WTC11 (cell line): ENCODE results near the gene PIK3R2. TPM values are rescaled to one million over a fixed set of nuclear protein-coding genes. Genes with fewer than 3 reads are reported as not detected.

Source experiments
- ATAC-seq: fragments of 200-7000 bp; cut with Tn5 transposase; 2 replicates; pipeline ENCODE4 v1.10.0; 2021; ENCODE audit warnings: mild to moderate bottlenecking, moderate library complexity
- CTCF ChIA-PET: fragments of 300-600 bp; sonication (Branson Sonifier 250); formaldehyde crosslinking; loops from one replicate; lab custom pipeline; 2021; ENCODE audit warnings: antibody characterized with exemption; lab: Charles Lee
- POLR2A ChIA-PET: fragments of 350-600 bp; sonication (Branson Sonifier 250); formaldehyde crosslinking; loops from one replicate; lab custom pipeline; 2021; ENCODE audit warnings: antibody characterized with exemption; lab: Charles Lee
- DNase-seq: peaks from one replicate; pipeline ENCODE4 v3.0.0; 2021; ENCODE audit warnings: low spot score
- H3K27ac Mint-ChIP-seq: 2 replicates; pipeline ENCODE4 v1.8.0; 2021; ENCODE audit warnings: mixed read lengths
- H3K27me3 Mint-ChIP-seq: 2 replicates; pipeline ENCODE4 v1.8.0; 2021; ENCODE audit warnings: low read depth, mild to moderate bottlenecking, moderate library complexity, mixed read lengths
- H3K36me3 Mint-ChIP-seq: 2 replicates; pipeline ENCODE4 v1.8.0; 2021; ENCODE audit warnings: mixed read lengths
- H3K4me1 Mint-ChIP-seq: 2 replicates; pipeline ENCODE4 v1.8.0; 2022; ENCODE audit warnings: mixed read lengths
- H3K4me3 Mint-ChIP-seq: 2 replicates; pipeline ENCODE4 v1.8.0; 2021; ENCODE audit warnings: mild to moderate bottlenecking, moderate library complexity, mixed read lengths
- H3K9me3 Mint-ChIP-seq: 2 replicates; pipeline ENCODE4 v1.8.0; 2021; ENCODE audit warnings: mixed read lengths
- FOXJ3 ChIP-seq: sonication (generic); formaldehyde crosslinking; IDR thresholded peaks from 2 replicates; pipeline ENCODE4 v1.9.0; 2021; ENCODE audit warnings: missing genetic modification reagents, mild to moderate bottlenecking, borderline replicate concordance
- IRF2 ChIP-seq: sonication (generic); formaldehyde crosslinking; IDR thresholded peaks from 2 replicates; pipeline ENCODE4 v1.8.0; 2022; ENCODE audit warnings: low read depth, missing genetic modification reagents, borderline replicate concordance
- NFYB ChIP-seq: sonication (generic); formaldehyde crosslinking; conservative IDR thresholded peaks from 2 replicates; pipeline ENCODE4 v1.8.0; 2022; ENCODE audit warnings: low read depth, missing genetic modification reagents
- SOX15 ChIP-seq: fragments of 250-450 bp; sonication (Bioruptor Pico); IDR thresholded peaks from 2 replicates; pipeline ENCODE4 v1.9.0; 2021; ENCODE audit warnings: mild to moderate bottlenecking
- ZNF138 ChIP-seq: sonication (generic); formaldehyde crosslinking; conservative IDR thresholded peaks from 2 replicates; pipeline ENCODE4 v1.8.1; 2022; ENCODE audit warnings: mild to moderate bottlenecking, moderate library complexity, missing genetic modification reagents
- ZNF317 ChIP-seq: sonication (generic); formaldehyde crosslinking; IDR thresholded peaks from 2 replicates; pipeline ENCODE4 v1.8.1; 2023; ENCODE audit warnings: low read depth, mild to moderate bottlenecking, moderate library complexity, missing genetic modification reagents, borderline replicate concordance
- ZNF423 ChIP-seq: fragments of 250-450 bp; sonication (Bioruptor Pico); IDR thresholded peaks from 2 replicates; pipeline ENCODE4 v2.1.2; 2022; ENCODE audit warnings: mild to moderate bottlenecking, moderate library complexity
- total RNA-seq: library from RNA; stranded (reverse); gene quantifications from 3 replicates; pipeline ENCODE4 v1.2.3, GENCODE V29; 2021
- TF ChIP-seq, protein P1 (sequence below): sonication (generic); formaldehyde crosslinking; IDR thresholded peaks from 2 replicates; pipeline ENCODE4 v1.8.0; 2022; ENCODE audit warnings: missing genetic modification reagents
- TF ChIP-seq, protein P2 (sequence below): sonication (generic); formaldehyde crosslinking; conservative IDR thresholded peaks from 2 replicates; pipeline ENCODE4 v1.8.1; 2023; ENCODE audit warnings: mild to moderate bottlenecking, low read depth, missing genetic modification reagents, moderate library complexity
- TF ChIP-seq, protein P3 (sequence below): sonication (generic); formaldehyde crosslinking; IDR thresholded peaks from 2 replicates; pipeline ENCODE4 v1.8.0; 2022; ENCODE audit warnings: mild to moderate bottlenecking, missing genetic modification reagents
- TF ChIP-seq, protein P4 (sequence below): sonication (generic); formaldehyde crosslinking; IDR thresholded peaks from 2 replicates; pipeline ENCODE4 v1.8.0; 2023; ENCODE audit warnings: missing genetic modification reagents, mild to moderate bottlenecking, borderline replicate concordance
- TF ChIP-seq, protein P5 (sequence below): fragments of 250-450 bp; sonication (Bioruptor Pico); IDR thresholded peaks from 2 replicates; pipeline ENCODE4 v1.8.0; 2021; ENCODE audit warnings: mild to moderate bottlenecking
- TF ChIP-seq, protein P6 (sequence below): sonication (generic); formaldehyde crosslinking; IDR thresholded peaks from 2 replicates; pipeline ENCODE4 v1.8.1; 2022; ENCODE audit warnings: mild to moderate bottlenecking, missing genetic modification reagents, moderate library complexity, borderline replicate concordance
- TF ChIP-seq, protein P7 (sequence below): sonication (generic); formaldehyde crosslinking; IDR thresholded peaks from 2 replicates; pipeline ENCODE4 v1.8.1; 2022; ENCODE audit warnings: low read depth, mild to moderate bottlenecking, moderate library complexity, missing genetic modification reagents, borderline replicate concordance
- TF ChIP-seq, protein P8 (sequence below): sonication (generic); formaldehyde crosslinking; IDR thresholded peaks from 2 replicates; pipeline ENCODE4 v1.8.0; 2023; ENCODE audit warnings: missing genetic modification reagents

Gene PIK3R2
- total RNA-seq, 1 experiment from 2014 or later: 56.9 TPM

DNA sequence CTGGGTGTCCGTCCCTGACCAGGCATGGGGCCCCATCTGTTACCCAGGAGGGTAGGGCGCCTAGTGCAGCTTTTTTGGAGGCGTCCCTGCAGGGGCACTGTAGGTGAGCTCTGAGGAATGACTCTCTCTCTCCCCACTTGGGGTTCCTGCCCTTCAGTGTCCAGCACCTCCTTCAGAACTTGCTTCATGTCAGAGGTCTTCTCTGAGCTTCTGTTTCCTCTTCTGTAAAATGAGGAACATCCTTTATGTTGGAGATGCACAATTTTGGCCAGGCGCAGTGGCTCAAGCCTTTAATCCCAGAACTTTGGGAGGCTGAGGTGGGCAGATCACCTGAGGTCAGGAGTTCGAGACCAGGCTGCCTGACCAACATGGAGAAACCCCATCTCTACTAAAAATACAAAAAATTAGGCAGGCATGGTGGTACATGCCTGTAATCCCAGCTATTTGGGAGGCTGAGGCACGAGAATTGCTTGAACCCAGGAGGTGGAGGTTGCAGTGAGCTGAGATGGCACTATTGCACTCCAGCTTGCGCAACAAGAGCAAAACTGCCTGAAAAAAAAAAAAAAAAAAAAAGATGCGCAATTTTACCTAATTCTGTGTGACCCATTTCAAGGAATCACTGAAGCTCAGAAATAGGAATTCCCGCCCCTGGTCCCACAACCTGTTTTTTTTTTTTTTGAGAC lies 15.2 kb upstream of the PIK3R2 start:
- POLR2A ChIA-PET: no interaction called here
- TF ChIP-seq, protein P1, sequence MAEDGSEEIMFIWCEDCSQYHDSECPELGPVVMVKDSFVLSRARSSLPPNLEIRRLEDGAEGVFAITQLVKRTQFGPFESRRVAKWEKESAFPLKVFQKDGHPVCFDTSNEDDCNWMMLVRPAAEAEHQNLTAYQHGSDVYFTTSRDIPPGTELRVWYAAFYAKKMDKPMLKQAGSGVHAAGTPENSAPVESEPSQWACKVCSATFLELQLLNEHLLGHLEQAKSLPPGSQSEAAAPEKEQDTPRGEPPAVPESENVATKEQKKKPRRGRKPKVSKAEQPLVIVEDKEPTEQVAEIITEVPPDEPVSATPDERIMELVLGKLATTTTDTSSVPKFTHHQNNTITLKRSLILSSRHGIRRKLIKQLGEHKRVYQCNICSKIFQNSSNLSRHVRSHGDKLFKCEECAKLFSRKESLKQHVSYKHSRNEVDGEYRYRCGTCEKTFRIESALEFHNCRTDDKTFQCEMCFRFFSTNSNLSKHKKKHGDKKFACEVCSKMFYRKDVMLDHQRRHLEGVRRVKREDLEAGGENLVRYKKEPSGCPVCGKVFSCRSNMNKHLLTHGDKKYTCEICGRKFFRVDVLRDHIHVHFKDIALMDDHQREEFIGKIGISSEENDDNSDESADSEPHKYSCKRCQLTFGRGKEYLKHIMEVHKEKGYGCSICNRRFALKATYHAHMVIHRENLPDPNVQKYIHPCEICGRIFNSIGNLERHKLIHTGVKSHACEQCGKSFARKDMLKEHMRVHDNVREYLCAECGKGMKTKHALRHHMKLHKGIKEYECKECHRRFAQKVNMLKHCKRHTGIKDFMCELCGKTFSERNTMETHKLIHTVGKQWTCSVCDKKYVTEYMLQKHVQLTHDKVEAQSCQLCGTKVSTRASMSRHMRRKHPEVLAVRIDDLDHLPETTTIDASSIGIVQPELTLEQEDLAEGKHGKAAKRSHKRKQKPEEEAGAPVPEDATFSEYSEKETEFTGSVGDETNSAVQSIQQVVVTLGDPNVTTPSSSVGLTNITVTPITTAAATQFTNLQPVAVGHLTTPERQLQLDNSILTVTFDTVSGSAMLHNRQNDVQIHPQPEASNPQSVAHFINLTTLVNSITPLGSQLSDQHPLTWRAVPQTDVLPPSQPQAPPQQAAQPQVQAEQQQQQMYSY (CRISPR knock-in tag): no peak
- TF ChIP-seq, protein P2, sequence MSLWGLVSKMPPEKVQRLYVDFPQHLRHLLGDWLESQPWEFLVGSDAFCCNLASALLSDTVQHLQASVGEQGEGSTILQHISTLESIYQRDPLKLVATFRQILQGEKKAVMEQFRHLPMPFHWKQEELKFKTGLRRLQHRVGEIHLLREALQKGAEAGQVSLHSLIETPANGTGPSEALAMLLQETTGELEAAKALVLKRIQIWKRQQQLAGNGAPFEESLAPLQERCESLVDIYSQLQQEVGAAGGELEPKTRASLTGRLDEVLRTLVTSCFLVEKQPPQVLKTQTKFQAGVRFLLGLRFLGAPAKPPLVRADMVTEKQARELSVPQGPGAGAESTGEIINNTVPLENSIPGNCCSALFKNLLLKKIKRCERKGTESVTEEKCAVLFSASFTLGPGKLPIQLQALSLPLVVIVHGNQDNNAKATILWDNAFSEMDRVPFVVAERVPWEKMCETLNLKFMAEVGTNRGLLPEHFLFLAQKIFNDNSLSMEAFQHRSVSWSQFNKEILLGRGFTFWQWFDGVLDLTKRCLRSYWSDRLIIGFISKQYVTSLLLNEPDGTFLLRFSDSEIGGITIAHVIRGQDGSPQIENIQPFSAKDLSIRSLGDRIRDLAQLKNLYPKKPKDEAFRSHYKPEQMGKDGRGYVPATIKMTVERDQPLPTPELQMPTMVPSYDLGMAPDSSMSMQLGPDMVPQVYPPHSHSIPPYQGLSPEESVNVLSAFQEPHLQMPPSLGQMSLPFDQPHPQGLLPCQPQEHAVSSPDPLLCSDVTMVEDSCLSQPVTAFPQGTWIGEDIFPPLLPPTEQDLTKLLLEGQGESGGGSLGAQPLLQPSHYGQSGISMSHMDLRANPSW (CRISPR knock-in tag): no peak
- TF ChIP-seq ZNF423: no peak
- TF ChIP-seq, protein P3, sequence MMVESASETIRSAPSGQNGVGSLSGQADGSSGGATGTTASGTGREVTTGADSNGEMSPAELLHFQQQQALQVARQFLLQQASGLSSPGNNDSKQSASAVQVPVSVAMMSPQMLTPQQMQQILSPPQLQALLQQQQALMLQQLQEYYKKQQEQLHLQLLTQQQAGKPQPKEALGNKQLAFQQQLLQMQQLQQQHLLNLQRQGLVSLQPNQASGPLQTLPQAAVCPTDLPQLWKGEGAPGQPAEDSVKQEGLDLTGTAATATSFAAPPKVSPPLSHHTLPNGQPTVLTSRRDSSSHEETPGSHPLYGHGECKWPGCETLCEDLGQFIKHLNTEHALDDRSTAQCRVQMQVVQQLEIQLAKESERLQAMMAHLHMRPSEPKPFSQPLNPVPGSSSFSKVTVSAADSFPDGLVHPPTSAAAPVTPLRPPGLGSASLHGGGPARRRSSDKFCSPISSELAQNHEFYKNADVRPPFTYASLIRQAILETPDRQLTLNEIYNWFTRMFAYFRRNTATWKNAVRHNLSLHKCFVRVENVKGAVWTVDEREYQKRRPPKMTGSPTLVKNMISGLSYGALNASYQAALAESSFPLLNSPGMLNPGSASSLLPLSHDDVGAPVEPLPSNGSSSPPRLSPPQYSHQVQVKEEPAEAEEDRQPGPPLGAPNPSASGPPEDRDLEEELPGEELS (CRISPR knock-in tag): no peak
- TF ChIP-seq, protein P4, sequence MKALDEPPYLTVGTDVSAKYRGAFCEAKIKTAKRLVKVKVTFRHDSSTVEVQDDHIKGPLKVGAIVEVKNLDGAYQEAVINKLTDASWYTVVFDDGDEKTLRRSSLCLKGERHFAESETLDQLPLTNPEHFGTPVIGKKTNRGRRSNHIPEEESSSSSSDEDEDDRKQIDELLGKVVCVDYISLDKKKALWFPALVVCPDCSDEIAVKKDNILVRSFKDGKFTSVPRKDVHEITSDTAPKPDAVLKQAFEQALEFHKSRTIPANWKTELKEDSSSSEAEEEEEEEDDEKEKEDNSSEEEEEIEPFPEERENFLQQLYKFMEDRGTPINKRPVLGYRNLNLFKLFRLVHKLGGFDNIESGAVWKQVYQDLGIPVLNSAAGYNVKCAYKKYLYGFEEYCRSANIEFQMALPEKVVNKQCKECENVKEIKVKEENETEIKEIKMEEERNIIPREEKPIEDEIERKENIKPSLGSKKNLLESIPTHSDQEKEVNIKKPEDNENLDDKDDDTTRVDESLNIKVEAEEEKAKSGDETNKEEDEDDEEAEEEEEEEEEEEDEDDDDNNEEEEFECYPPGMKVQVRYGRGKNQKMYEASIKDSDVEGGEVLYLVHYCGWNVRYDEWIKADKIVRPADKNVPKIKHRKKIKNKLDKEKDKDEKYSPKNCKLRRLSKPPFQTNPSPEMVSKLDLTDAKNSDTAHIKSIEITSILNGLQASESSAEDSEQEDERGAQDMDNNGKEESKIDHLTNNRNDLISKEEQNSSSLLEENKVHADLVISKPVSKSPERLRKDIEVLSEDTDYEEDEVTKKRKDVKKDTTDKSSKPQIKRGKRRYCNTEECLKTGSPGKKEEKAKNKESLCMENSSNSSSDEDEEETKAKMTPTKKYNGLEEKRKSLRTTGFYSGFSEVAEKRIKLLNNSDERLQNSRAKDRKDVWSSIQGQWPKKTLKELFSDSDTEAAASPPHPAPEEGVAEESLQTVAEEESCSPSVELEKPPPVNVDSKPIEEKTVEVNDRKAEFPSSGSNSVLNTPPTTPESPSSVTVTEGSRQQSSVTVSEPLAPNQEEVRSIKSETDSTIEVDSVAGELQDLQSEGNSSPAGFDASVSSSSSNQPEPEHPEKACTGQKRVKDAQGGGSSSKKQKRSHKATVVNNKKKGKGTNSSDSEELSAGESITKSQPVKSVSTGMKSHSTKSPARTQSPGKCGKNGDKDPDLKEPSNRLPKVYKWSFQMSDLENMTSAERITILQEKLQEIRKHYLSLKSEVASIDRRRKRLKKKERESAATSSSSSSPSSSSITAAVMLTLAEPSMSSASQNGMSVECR: no peak
- TF ChIP-seq, all 79 proteins: peak for 0
- H3K27me3 Mint-ChIP-seq: no peaks in the 10 kb centered on the region
- H3K4me3 Mint-ChIP-seq: no peak overlapping the region
- no peaks in the 10 kb centered on the region for H3K4me1 Mint-ChIP-seq
- H3K9me3 Mint-ChIP-seq: peaks cover 3% of the 10 kb centered on the region
- peaks cover 24% of the 10 kb centered on the region for H3K36me3 Mint-ChIP-seq
- no peak overlapping the region for H3K27ac Mint-ChIP-seq
- DNase-seq (no peak), ATAC-seq (no peak)
- CTCF ChIA-PET: interaction anchor here (0.6 to 2.0 kb wide), 3 partner anchors 24 to 29 kb away, joined by 3 to 7 read pairs (median 4); no protein-coding TSS in a partner anchor

DNA sequence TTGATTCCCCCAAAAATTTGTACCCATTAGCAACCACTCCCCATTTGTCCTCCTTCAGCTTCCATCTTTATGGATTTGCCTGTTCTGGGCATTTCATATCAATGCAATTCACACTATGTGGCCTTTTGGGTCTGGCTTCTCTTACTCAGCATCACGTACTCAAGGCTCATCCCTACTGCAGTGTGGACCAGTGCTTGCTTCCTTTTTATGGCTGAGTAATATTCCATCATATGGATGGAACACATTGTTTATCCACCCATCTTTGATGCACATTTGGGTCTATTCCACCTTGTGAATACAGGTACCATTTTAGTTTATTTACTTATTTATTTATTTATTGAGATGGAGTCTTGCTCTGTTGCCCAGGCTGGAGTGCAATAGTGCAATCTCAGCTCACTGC lies 12.5 kb upstream of the PIK3R2 start:
- H3K36me3 Mint-ChIP-seq: peaks cover 30% of the 10 kb centered on the region
- no peak overlapping the region for H3K4me3 Mint-ChIP-seq
- no peaks in the 10 kb centered on the region for H3K27me3 Mint-ChIP-seq
- DNase-seq: no peak
- H3K4me1 Mint-ChIP-seq: no peaks in the 10 kb centered on the region
- CTCF ChIA-PET: interaction anchor here (1.4 to 2.1 kb wide), 3 partner anchors 12 to 28 kb away, joined by 5 to 13 read pairs (median 6); partner anchors contain the start of gene PIK3R2
- peaks cover 3% of the 10 kb centered on the region for H3K9me3 Mint-ChIP-seq
- H3K27ac Mint-ChIP-seq: no peak overlapping the region
- POLR2A ChIA-PET: no interaction called here
- ATAC-seq: no peak
- TF ChIP-seq, protein P5, sequence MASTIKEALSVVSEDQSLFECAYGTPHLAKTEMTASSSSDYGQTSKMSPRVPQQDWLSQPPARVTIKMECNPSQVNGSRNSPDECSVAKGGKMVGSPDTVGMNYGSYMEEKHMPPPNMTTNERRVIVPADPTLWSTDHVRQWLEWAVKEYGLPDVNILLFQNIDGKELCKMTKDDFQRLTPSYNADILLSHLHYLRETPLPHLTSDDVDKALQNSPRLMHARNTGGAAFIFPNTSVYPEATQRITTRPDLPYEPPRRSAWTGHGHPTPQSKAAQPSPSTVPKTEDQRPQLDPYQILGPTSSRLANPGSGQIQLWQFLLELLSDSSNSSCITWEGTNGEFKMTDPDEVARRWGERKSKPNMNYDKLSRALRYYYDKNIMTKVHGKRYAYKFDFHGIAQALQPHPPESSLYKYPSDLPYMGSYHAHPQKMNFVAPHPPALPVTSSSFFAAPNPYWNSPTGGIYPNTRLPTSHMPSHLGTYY (CRISPR knock-in tag): no peak
- TF ChIP-seq, protein P6, sequence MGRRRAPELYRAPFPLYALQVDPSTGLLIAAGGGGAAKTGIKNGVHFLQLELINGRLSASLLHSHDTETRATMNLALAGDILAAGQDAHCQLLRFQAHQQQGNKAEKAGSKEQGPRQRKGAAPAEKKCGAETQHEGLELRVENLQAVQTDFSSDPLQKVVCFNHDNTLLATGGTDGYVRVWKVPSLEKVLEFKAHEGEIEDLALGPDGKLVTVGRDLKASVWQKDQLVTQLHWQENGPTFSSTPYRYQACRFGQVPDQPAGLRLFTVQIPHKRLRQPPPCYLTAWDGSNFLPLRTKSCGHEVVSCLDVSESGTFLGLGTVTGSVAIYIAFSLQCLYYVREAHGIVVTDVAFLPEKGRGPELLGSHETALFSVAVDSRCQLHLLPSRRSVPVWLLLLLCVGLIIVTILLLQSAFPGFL: no peak
- TF ChIP-seq SOX15: no peak
- TF ChIP-seq, protein P7, sequence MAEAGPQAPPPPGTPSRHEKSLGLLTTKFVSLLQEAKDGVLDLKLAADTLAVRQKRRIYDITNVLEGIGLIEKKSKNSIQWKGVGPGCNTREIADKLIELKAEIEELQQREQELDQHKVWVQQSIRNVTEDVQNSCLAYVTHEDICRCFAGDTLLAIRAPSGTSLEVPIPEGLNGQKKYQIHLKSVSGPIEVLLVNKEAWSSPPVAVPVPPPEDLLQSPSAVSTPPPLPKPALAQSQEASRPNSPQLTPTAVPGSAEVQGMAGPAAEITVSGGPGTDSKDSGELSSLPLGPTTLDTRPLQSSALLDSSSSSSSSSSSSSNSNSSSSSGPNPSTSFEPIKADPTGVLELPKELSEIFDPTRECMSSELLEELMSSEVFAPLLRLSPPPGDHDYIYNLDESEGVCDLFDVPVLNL: no peak
- TF ChIP-seq IRF2 (CRISPR knock-in tag): no peak
- TF ChIP-seq ZNF317: no peak
- TF ChIP-seq FOXJ3 (CRISPR knock-in tag): no peak
- TF ChIP-seq NFYB: no peak
- no peak for TF ChIP-seq ZNF138 (CRISPR knock-in tag)
- TF ChIP-seq, protein P8, sequence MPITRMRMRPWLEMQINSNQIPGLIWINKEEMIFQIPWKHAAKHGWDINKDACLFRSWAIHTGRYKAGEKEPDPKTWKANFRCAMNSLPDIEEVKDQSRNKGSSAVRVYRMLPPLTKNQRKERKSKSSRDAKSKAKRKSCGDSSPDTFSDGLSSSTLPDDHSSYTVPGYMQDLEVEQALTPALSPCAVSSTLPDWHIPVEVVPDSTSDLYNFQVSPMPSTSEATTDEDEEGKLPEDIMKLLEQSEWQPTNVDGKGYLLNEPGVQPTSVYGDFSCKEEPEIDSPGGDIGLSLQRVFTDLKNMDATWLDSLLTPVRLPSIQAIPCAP (CRISPR knock-in tag): no peak
